NCI-H748 (cell line): ENCODE data around the gene ABI3BP.
A peak's percentile ranks its signal among the peaks of the same experiment; 100 is the strongest.
"Not testable (repeated sequence)": the region's sequence is repeated elsewhere in the genome, so short reads cannot be mapped to it uniquely, and the experiment has no call there.

Experiments
- DNase-seq: peaks from one replicate; lab custom pipeline; 2025; ENCODE audit not compliant: unreplicated experiment; lab: John Stamatoyannopoulos, UW

The ABI3BP gene, protein sequence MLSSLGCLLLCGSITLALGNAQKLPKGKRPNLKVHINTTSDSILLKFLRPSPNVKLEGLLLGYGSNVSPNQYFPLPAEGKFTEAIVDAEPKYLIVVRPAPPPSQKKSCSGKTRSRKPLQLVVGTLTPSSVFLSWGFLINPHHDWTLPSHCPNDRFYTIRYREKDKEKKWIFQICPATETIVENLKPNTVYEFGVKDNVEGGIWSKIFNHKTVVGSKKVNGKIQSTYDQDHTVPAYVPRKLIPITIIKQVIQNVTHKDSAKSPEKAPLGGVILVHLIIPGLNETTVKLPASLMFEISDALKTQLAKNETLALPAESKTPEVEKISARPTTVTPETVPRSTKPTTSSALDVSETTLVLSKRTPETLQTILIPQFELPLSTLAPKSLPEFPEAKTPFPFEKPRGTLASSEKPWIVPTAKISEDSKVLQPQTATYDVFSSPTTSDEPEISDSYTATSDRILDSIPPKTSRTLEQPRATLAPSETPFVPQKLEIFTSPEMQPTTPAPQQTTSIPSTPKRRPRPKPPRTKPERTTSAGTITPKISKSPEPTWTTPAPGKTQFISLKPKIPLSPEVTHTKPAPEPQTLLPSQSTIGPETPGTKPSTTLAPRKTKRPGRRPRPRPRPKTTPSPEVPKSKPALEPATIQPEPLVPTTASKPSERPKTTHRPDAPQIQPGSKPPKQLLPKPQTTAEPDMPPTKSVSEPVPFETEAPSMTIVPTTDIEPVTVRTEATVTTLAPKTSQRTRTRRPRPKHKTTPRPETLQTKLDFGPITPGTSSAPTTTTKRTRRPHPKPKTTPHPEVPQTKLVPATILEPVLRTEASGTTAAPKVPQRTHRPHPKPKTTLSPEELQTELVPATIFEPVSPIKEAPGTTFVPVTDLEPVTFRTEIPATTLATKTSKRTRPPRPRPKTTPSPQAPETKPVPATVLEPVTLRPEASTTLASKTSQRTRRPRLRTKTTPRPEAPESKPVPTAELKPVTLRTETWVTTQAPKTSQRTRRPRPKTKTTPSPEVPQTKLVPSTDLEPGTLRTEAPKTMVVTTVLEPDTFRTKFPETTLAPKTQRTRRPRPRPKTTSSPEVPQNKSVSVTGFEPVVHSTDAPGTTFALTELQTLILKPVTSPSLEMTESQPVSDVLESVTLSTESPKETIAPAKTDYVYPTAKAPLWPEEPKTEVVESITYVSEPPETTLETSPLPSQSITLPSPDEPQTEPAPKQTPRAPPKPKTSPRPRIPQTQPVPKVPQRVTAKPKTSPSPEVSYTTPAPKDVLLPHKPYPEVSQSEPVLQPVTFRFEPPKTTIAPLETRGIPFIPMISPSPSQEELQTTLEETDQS (N-terminal part only)

DNA sequence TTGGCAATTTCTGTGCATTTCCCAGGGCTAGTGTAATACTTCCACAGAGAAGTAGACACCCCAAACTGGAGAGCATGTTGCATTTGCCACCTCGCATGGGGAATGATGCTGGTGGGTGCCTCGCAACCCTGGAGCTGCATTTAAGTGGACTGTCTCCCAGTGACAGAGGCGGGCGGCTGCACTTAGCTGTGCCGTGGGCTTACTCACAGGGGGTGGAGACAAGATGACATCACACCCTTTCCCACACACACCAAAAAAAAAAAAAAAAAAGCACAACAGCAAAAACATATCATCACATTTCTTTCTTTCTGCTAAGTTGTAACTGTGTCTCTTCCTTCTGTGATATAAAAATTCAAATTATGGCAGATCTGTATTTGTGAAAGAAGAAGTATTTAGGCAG lies at the start of gene ABI3BP:
ABI3BP (minus strand) TSS at position 113 of the 400 bp plus-strand sequence; CDS start at position 76, 37 bp downstream.
- peak; percentile 7 for DNase-seq

DNA sequence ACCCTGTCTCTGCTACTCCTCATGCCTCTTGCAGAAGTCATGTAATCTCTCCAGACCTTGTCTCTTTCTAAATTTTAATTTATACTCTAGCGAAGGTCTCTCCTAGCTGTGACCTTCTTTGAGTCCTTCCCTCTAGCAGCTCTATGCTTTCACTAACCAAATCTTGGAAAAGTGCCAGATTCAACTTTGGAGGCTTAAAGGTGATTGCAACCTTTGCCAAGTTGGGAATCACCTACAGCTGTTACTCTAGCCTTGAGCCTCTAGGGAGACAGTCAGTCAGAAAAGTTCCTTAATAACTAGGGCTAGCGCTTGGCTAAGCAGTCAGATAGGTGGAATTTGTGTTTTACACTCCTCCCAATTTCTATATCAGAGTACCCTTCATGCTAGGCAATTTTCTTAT lies 46.1 kb upstream of the ABI3BP start:
- DNase-seq = peak; percentile 15

DNA sequence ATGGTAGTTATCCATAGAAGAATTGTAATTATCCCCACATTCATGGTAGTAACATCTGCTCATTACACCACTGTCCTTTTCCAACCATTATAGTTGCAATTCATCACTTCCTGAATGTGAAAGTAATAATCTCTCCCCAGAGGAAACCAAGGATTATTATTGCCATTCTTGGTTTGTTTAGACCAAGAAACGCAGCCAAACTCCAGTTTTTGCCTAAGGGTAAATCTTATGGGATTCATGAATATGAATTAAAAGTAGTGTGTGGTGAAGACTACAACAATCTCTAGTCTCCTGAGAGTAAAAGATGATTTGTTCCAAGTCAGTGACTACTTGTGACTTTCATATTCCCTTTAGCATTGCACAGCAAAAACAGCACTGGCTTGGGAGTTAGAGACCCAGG lies 45.7 kb upstream of the ABI3BP start:
- no peak for DNase-seq

DNA sequence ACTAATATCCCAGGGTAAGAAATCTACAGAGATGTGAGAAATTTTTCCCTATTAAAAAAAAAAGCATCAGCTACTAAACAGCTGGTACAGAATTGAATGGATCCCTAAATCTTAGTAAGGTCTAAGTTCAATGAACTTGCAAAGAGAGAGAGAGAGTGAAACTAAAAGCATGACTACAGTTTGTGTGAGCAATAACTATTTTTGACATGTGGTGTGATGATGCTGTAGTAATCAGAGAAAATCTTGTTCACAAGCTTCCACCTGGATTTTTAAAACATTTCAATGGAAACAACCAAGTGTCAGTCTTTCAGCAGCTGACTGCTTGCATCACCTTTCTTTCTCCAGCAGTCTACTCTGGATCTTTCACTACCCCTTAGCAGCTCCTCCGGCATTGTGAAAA lies 45.2 kb upstream of the ABI3BP start:
- no peak for DNase-seq

DNA sequence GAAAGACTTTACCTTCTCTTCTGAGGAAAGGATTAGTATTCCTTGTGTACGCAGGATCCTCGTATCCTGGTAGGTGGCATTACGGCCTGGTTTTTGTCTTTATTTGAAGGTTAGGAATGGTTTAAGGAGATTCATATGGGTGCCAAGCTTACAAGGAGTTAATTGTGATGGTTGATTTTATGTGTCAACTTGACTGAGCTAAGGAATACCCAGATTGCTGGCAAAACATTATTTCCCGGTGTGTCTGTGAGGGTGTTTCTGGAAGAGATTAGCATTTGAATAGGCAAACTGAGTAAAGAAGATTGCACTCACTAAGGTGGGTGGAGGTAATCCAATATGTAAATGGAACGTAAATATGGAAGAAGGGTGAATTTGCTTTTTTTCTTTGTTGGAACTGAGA lies 44.4 kb upstream of the ABI3BP start:
- no peak for DNase-seq

DNA sequence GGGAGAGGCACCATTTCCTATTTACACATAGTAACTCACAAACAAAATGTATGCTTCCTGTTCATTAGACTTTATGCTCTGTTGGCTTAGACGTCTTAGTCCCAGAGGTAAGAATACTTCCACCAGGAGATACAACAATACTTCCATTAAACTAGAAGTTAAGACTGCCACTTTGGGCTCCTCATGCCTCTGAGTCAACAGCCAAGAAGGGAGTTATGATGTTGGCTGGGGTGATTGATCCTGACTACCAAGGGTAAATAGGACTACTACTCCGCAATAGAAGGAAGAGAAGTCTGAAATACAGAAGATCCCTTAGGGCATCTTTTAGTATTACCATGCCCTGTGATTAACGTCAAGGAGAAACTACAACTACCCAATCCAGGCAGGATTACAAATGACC lies 43.5 kb upstream of the ABI3BP start:
- no peak for DNase-seq

DNA sequence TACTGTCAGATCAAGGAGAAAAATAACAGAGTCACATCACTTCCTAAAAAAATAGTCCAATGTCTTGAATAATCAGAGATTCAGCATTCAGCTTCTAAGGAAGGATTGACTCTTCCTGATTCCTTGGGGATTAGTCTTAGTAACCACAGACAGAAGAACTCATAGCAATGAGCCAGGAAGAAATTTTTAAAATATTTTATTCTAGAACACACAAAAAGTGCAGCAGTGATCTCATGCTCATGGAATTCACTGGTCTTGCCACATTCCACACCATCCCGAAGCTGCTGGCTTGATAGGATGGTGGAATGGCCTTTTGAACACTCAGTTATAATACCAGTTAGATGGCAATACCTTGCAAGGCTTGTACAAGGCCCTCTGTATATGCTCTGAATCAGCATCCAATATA lies 43.0 kb upstream of the ABI3BP start:
- no peak for DNase-seq

DNA sequence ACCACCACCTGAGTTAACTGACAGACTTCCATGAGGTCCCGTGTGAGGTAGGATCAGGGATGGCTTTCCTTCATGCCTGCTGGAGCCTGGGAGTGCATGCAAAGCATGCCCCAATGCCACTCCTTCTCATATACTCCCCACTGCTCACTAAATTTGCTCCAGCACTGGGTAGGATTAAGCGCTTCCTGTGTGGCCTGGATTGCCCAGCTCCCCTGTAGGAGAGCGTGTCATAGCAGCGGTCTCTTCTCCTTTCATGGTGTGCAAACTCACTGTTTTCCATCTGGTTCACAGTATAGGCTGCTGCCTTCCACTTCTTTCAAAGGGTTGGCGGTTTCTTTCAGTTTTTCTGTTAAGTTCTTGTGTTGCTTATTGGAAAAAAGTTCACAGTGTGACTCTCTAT lies 34.1 kb upstream of the ABI3BP start:
- DNase-seq = no peak

DNA sequence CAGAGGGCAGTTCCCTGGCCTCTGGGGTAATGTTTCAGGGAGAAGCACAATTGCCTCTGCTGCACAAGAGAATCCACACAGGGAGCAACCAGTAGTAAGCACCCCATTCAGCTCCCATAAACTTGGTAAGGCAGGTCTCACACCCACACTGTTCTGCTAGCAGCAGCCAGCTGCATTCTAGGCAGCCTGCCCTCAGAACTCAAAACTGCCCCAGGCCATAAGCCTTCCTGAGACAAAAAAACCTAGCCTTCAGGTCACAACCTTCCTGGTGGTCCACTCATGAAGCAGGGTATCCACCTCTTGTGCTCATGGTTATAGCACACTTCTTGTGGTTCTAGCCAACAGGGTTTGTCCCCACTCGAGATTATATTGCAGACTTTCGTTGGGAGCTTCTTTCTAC lies 33.7 kb upstream of the ABI3BP start:
- no peak for DNase-seq

DNA sequence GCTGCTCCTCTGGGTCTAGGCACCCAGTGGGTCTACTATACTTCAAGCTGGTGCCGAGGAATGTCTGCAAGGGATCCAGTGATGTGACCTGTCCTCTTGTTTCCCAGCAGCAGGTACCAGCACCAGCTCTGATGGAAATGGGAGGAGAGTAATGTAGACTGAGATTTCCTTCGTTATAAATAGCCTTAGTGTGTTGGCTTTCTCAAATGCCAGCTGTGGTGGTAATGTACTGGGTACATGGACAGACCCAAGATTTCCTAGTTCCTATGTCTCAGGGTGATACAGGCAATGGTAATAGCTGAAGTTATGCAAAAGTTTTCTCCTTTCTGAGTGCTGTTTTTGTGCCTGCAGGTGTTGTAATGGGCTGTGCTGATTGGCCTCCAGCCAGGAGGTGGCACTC lies 33.0 kb upstream of the ABI3BP start:
- DNase-seq = no peak

DNA sequence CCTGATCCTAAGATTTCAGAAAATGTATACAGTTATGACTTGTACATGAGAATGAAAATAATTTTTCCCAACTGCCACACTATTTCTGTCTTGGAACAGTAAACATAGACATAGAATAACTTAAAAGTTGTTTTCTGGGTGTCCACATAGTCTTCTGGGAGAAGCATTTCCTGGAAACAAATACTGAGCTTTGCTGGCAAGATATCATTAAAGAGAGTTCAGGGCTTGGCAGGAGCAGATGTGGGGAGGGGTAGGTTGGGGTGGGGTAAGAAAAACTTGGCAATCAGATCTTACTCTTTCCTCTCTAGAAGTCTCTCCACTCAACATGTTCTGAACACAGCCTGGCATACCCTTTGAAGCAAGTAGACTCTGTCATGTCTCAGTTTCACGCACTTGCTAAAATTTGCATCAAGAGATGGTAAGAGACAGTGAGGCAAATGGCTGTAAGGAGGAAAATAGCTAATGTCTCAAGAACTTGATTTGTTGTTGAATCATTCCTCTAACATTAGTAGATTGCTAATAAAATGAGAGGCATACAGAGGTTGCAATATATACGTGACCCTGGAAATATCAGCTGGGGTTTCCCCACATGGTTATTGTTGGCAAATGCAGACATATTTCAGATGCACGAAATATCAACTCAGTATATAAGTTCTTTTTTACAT lies 27.3 kb upstream of the ABI3BP start:
- no peak for DNase-seq

DNA sequence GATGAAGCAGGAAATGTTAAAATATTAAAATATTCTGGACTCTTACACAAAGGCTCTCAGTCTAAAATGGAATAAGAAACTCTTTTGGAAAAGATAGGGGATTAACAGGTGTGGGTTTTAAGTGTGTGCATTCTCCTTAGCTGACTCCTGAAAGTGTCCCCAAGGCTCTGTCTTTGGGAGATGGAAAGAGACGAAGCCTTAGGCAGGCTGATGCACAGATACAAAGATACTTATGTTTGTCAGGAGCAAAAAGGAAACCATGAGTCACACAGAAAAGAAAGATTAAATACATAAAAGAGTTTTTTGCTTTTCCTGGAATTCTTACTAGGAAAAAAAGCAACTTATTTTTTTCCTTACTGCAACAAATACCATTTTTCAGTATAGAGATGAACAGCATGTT lies 23.8 kb upstream of the ABI3BP start:
- DNase-seq = no peak

DNA sequence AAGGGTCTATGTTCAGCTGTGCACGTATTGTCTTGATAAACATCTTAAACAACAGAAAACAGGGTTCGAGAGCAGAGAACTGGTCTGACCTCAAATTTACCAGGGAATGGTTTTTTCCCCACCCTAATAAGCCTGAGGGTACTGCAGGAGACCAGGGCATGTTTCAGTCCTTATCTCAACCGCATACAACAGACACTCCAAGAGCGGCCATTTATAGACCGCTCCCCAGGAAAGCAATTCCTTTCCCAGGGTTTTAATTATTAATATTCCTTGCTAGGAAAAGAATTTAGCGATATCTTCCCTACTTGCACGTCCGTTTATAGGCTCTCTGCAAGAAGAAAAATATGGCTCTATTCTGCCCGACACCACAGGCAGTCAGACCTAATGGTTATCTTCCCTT lies 19.1 kb upstream of the ABI3BP start:
- DNase-seq = not testable (repeated sequence)

DNA sequence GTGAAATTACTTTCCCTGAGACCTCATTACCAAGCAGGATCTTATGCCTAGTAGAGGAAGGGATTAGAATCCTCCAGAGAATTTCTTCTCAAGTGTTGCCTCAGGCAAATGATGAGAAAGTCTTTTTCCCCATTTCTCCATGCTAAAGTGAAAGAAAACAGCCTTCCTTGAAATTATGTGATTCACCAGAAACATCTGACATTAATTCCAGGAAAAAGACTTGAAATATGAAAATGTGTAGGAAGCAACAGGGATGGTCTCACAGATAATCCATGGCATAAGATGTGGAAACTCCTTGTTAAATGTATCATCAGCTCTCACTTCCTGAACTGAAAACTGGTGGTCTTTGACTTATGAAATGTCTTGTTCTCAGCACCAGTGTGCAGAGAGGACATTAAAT lies 17.9 kb upstream of the ABI3BP start:
- DNase-seq = no peak

DNA sequence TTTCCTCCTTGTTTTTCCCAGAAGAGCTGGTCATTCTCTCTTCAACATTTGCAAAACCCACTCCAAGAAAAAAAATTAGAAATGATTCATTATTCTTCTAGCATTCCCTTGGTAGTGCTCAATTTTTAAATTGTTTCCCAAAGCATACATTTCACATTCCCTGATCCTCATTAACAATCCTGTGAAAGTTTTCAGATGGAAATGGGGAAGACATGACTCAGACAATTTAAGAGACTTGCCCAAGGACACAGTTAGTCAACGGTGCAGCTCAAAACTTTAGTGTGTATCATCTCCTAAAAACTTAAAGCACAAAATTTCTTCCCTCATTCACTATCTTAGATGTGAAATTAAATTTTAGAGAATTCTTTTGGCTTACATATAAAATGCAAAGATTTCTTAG lies 17.1 kb upstream of the ABI3BP start:
- no peak for DNase-seq

DNA sequence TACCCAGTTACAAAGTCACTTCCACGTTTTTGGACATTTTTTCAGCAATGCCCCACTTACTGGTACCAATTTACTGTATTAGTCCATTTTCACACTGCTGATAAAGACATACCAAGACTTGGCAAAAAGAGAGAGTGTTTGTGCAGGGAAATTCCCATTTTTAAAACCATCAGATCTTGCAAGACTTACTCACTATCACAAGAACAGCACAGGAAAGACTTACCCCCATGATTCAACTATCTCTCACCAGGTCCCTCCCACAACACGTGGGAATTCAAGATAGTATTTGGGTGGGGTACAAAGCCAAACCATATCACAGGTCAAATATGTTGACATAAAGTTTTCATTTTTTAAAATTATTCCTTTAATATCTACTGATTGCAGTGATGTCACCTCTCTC lies 16.2 kb upstream of the ABI3BP start:
- no peak for DNase-seq

DNA sequence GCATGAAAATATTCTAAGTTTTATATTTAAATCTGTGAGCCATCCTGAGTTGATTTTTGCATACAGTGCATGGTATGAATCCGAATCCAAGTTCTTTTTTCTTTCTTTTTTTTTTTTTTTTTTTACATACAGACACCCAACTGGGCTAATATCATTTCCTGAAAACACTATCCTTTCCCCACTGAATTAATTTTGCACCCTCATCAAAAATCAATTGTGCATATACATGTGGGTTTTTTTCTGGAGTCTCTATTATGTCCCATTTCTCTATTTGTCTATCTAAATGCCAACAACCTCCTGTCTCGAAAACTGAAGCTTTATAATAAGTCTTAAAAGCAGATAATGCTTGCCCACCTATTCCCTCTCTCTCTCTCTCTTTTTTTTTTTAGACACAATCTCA lies 5.9 kb upstream of the ABI3BP start:
- DNase-seq = no peak

DNA sequence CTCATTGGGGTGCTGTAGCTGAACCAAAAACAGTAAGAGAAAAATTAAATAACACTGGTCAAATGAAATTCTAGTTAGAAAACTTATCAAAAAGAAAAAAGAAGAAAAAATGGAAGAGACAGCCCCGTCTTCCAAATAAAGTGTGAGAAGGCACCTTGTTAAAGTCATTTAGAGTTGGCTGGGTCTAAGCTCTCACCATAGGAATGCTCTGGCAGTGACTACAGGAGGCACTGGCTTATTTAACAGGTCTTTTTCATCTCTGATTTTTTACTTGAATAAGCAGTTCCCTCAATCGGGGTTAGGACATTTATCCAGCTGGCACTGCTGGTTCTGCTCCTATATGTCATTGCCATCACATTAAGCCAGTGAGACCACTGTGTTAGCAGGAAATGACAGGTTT lies 1.6 kb upstream of the ABI3BP start:
- DNase-seq = no peak

DNA sequence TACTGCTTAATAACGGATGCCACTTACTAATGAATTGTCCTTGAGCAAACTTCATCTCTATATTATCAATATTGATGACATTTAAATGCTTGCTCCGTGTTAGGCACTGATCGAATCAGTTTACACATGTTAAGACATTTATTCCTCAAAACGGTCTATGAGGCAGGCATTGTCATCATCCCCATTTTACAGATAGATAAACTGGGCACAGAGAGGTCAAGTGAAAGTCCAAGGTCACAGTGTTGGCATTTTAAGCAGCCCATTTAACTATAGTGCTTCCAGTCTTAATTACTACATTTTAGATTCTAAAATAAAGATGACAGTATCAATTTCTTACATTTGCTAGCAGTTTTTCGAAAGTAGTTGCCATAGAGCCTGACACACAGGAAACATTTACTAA lies 966 bp upstream of the ABI3BP start:
- no peak for DNase-seq

DNA sequence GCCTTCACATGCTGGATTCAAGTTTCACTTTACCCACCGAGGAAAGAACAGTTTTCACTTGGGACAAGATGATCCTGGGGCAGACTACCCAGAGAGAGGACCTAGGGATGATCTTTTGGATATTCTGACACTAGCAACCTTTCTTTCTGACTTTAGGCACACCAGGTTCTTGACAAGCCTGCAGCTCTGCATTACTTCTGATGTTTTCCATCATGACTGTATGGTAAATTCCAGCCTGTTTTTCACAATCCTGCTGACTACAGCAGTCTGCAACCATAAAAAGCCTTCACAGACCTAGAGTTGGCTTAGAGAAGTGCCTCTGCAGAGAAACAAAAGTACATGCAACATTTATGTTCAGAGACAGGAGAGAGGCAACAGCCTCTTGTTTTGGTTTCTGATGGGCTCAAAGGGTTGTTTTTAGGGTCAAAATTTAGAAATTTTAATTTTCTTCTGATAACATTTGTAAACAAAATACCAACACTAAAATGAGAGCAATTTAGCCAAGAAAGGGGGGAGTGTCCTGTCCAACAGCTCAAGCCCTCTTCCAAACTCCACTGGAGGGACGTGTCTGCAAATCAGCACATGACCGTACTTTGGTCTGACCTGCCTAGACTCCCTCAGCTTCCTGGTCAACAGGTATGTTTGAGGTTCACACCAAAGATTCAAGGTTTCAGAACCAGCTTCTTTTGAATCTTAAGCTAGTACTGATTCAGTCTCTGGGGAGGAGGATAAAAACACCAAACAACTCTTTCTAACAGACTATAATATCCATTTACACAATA lies 799 bp downstream of the ABI3BP start:
- DNase-seq = no peak
